ENCODE measurements around the gene CAPSL. TPM values are rescaled to one million over a fixed set of nuclear protein-coding genes. Genes with fewer than 3 reads are reported as not detected.

The CAPSL gene
- total RNA-seq, 4 donors from 2014 or later = 1.5 to 7.7 TPM; not detected in 2

DNA sequence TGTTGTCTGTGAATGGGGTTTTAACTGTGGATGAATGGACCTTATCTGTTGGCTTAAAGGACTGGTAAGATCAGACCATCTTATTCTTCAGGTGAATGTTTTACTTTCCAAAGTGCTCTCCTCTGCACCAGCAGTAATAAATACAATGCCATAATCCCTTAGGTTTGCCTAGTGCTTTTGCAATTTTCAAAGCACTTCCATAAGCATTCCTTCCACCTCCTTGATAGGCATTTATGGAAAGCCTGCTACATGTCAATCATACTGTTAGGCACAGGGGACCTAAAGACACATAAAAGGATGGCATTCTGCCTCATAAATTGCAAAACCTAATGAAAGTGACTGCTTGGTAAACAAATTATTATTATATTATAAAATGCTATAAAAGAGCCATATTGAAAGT, 60.3 kb downstream of the CAPSL start:
- Histone ChIP-seq H3K9me3 (no peaks in the 10 kb centered on the region), H3K27ac (no peak overlapping the region), H3K27me3 (no peaks in the 10 kb centered on the region), H3K4me3 (no peak overlapping the region), H3K4me1 (no peaks in the 10 kb centered on the region), H3K36me3 (no peaks in the 10 kb centered on the region)
- no peak for DNase-seq
- intact Hi-C loops (cut with DNase I; ENCODE audit: low total_unique reads) = no loop called here
- no peak for TF ChIP-seq POLR2A (IDR thresholded peaks at IDR 0.05)
- TF ChIP-seq, protein P1, sequence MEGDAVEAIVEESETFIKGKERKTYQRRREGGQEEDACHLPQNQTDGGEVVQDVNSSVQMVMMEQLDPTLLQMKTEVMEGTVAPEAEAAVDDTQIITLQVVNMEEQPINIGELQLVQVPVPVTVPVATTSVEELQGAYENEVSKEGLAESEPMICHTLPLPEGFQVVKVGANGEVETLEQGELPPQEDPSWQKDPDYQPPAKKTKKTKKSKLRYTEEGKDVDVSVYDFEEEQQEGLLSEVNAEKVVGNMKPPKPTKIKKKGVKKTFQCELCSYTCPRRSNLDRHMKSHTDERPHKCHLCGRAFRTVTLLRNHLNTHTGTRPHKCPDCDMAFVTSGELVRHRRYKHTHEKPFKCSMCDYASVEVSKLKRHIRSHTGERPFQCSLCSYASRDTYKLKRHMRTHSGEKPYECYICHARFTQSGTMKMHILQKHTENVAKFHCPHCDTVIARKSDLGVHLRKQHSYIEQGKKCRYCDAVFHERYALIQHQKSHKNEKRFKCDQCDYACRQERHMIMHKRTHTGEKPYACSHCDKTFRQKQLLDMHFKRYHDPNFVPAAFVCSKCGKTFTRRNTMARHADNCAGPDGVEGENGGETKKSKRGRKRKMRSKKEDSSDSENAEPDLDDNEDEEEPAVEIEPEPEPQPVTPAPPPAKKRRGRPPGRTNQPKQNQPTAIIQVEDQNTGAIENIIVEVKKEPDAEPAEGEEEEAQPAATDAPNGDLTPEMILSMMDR (IDR thresholded peaks at IDR 0.05) = no peak

DNA sequence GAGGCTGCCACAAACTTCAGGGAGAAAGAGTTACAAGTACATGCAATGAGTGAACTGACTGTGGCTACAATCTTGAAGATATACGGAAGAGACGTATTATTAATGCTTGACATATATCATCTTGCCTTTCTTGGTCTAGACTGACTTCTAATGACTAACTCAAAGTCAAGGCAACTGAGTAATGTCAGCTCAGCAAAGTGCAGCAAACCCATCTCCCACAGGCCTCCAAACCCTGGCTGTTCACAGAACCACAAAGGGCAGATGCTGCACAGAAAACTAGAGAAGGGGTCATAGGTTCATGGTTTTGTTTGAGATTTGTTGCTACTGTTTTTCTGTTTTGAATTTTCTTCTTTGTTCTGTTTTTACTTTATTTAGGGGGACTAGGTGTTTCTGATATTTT, 60.8 kb downstream of the CAPSL start:
- H3K4me3 ChIP-seq = no peak overlapping the region
- H3K27ac ChIP-seq = no peak overlapping the region
- no peaks in the 10 kb centered on the region for H3K4me1 ChIP-seq
- no peak for DNase-seq
- H3K27me3 ChIP-seq = no peaks in the 10 kb centered on the region
- H3K36me3 ChIP-seq = no peaks in the 10 kb centered on the region
- no peaks in the 10 kb centered on the region for H3K9me3 ChIP-seq
- intact Hi-C loops (cut with DNase I; ENCODE audit: low total_unique reads) = no loop called here
- TF ChIP-seq, protein P1 (IDR thresholded peaks at IDR 0.05) = no peak
- TF ChIP-seq POLR2A (IDR thresholded peaks at IDR 0.05) = no peak

DNA sequence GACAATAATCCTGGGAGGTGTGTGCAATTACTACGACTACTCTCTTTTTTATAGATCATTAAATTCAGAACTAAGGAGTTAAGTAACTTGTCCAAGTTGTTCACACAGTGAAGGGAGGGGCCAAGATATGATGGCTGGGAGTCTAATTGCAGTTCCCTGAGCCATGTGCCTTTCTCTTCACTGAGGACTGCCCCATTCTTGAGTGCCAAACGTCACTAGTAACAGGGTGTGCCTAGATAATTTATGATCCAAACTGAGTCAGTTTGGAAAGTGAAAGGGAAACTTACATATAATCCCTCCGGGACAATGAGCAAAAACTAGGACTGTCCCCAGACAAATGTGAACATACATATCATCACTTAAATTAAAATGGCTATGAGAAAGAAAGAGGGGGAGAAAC, 61.5 kb downstream of the CAPSL start:
- no peak for TF ChIP-seq POLR2A (IDR thresholded peaks at IDR 0.05)
- TF ChIP-seq, protein P1 (IDR thresholded peaks at IDR 0.05) = no peak
- no peak for DNase-seq
- Histone ChIP-seq H3K9me3 (no peaks in the 10 kb centered on the region), H3K36me3 (no peaks in the 10 kb centered on the region), H3K4me3 (no peak overlapping the region), H3K27ac (no peak overlapping the region), H3K27me3 (no peaks in the 10 kb centered on the region), H3K4me1 (no peaks in the 10 kb centered on the region)
- intact Hi-C loops (cut with DNase I; ENCODE audit: low total_unique reads) = no loop called here

DNA sequence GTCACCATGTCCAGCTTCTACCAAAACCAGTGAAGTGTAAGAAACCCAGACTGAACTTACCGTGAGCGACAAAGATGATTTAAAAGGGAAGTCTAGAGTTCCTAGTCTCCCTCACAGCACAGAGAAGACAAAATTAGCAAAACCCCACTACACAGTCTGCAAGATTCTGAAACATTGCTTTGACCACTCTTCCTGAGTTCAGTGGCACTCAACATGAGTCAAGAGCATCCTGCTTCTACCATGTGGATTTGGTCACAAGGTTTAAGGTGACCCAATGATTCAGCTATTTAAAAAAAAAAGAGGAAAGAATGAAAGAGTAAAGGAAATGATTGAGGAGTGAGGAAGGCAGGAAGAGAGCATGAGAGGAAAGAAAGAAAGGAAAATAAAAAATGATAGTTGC, 62.0 kb downstream of the CAPSL start:
- intact Hi-C loops (cut with DNase I; ENCODE audit: low total_unique reads) = no loop called here
- Histone ChIP-seq H3K36me3 (no peaks in the 10 kb centered on the region), H3K9me3 (no peaks in the 10 kb centered on the region), H3K4me1 (no peaks in the 10 kb centered on the region), H3K27me3 (no peaks in the 10 kb centered on the region), H3K4me3 (no peak overlapping the region), H3K27ac (no peak overlapping the region)
- DNase-seq = no peak
- no peak for TF ChIP-seq POLR2A (IDR thresholded peaks at IDR 0.05)
- TF ChIP-seq, protein P1 (IDR thresholded peaks at IDR 0.05) = no peak

DNA sequence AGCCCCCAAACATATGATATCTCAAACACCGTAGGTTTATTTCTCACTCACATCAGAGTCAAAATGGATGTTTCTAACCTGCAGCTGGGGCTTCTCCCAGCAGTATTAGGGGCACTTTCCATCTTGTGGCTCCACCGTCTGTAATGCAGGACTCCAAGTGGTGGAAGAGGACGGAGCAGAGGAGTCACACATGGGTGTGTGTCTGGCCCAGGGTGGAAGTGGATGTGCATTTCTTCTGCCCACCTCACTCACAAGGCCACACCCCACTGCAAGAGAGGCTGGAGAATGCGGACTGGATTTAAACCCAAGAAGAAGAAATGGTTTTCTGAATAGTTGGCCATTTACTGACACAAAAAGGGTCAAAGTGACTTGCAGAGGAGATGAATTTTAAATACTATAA, 67.8 kb downstream of the CAPSL start:
- H3K4me3 ChIP-seq = no peak overlapping the region
- H3K9me3 ChIP-seq = no peaks in the 10 kb centered on the region
- no peaks in the 10 kb centered on the region for H3K27me3 ChIP-seq
- H3K4me1 ChIP-seq = no peaks in the 10 kb centered on the region
- intact Hi-C loops (cut with DNase I; ENCODE audit: low total_unique reads) = no loop called here
- no peak for TF ChIP-seq POLR2A (IDR thresholded peaks at IDR 0.05)
- TF ChIP-seq, protein P1 (IDR thresholded peaks at IDR 0.05) = no peak
- H3K36me3 ChIP-seq = no peaks in the 10 kb centered on the region
- DNase-seq = no peak
- H3K27ac ChIP-seq = no peak overlapping the region

Data from uterus (tissue), 4 donors.